Left renal cortex interstitium (tissue), 4 donors: ENCODE results near the gene KLHL40. TPM values are rescaled to one million over a fixed set of nuclear protein-coding genes. Genes with fewer than 3 reads are reported as not detected.

ENCODE experiments used
- DNase-seq, 4 donors: peaks; one replicate each; pipeline ENCODE4 v3.0.0-alpha.2; 2013; ENCODE audit warnings: low read depth in 4 of 4, low spot score in 2 of 4, missing footprints in 1 of 4
- polyA plus RNA-seq, 4 donors: library from polyadenylated mRNA; unstranded; fragments of 120-200 nt; gene quantifications; one replicate each; pipeline ENCODE4 v1.2.1, GENCODE V29; 2013; ENCODE audit not compliant: insufficient read length in 4 of 4

The KLHL40 gene
- polyA plus RNA-seq, 4 donors: not detected

GRCh38 chr3:42688016-42688415, 2.7 kb downstream of the KLHL40 start:
- no peak for DNase-seq

- no peak for DNase-seq
These were observed 3.4 kb downstream of the KLHL40 start for GRCh38 chr3:42688487-42689420.

GRCh38 chr3:42689421-42690014, 4.2 kb downstream of the KLHL40 start:
- no peak for DNase-seq

GRCh38 chr3:42690191-42690590, 4.9 kb downstream of the KLHL40 start:
- no peak for DNase-seq

GRCh38 chr3:42690766-42691680, 5.7 kb downstream of the KLHL40 start:
- no peak for DNase-seq

GRCh38 chr3:42691816-42692666, 6.7 kb downstream of the KLHL40 start:
- no peak for DNase-seq

- no peak for DNase-seq
These were observed 7.6 kb downstream of the KLHL40 start for GRCh38 chr3:42692667-42693529.

GRCh38 chr3:42693530-42693930, 8.2 kb downstream of the KLHL40 start:
- DNase-seq: no peak

GRCh38 chr3:42694366-42694765, 9.0 kb downstream of the KLHL40 start:
- DNase-seq: no peak

- no peak for DNase-seq
These were observed 11.3 kb downstream of the KLHL40 start for GRCh38 chr3:42696356-42697288.

GRCh38 chr3:42697289-42698051, 12.1 kb downstream of the KLHL40 start:
- no peak for DNase-seq

- no peak for DNase-seq
These were observed 13.0 kb downstream of the KLHL40 start for GRCh38 chr3:42698216-42698910.

GRCh38 chr3:42698911-42699230, 13.5 kb downstream of the KLHL40 start:
- no peak for DNase-seq

- DNase-seq: no peak
These were observed 14.2 kb downstream of the KLHL40 start for GRCh38 chr3:42699511-42699971.

- DNase-seq: no peak
These were observed 15.3 kb downstream of the KLHL40 start for GRCh38 chr3:42700366-42701288.
